Endodermal cell (in vitro differentiated cells): ENCODE measurements around the gene PYCR2. TPM values are rescaled to one million over a fixed set of nuclear protein-coding genes. Genes with fewer than 3 reads are reported as not detected.

Source experiments
- DNase-seq: peaks from one replicate; pipeline ENCODE4 v3.0.0-alpha.2; 2017
- H3K27ac ChIP-seq: 2 replicates; pipeline ENCODE4 v1.5.1; 2013; ENCODE audit warnings: mild to moderate bottlenecking, low read depth, low read length, moderate library complexity
- H3K27me3 ChIP-seq: 2 replicates; pipeline ENCODE4 v1.6.1; 2013; ENCODE audit warnings: mild to moderate bottlenecking, low read length, moderate library complexity; ENCODE audit not compliant: insufficient read depth, control insufficient read depth, poor library complexity, severe bottlenecking
- H3K36me3 ChIP-seq: 2 replicates; pipeline ENCODE4 v1.7.0; 2013; ENCODE audit warnings: mild to moderate bottlenecking, low read length, moderate library complexity; ENCODE audit not compliant: control insufficient read depth, insufficient read depth
- H3K4me1 ChIP-seq: one replicate; pipeline ENCODE4 v1.7.0; 2013; ENCODE audit warnings: low read length; ENCODE audit not compliant: control insufficient read depth, insufficient read depth
- H3K4me3 ChIP-seq: 2 replicates; pipeline ENCODE4 v1.5.1; 2013; ENCODE audit warnings: mild to moderate bottlenecking, low read length, moderate library complexity
- H3K9ac ChIP-seq: 2 replicates; pipeline ENCODE4 v1.6.1; 2013; ENCODE audit warnings: mild to moderate bottlenecking, low read length, moderate library complexity; ENCODE audit not compliant: poor library complexity, severe bottlenecking; ENCODE audit errors: extremely low read depth
- H3K9me3 ChIP-seq: 2 replicates; pipeline ENCODE4 v1.6.1; 2013; ENCODE audit warnings: mild to moderate bottlenecking, low read length, moderate library complexity; ENCODE audit not compliant: control insufficient read depth
- H3K27ac Mint-ChIP-seq: 2 replicates; pipeline ENCODE4 v1.8.0; 2020; ENCODE audit warnings: mixed read lengths
- H3K27me3 Mint-ChIP-seq: 2 replicates; pipeline ENCODE4 v1.8.0; 2021; ENCODE audit warnings: mild to moderate bottlenecking, mixed read lengths; ENCODE audit not compliant: insufficient read depth
- H3K36me3 Mint-ChIP-seq: 2 replicates; pipeline ENCODE4 v1.8.0; 2020; ENCODE audit warnings: low read depth, mixed read lengths
- H3K4me1 Mint-ChIP-seq: 2 replicates; pipeline ENCODE4 v1.8.0; 2020; ENCODE audit warnings: mixed read lengths
- H3K4me3 Mint-ChIP-seq: 2 replicates; pipeline ENCODE4 v1.8.0; 2020; ENCODE audit warnings: mild to moderate bottlenecking, moderate library complexity, mixed read lengths
- H3K9me3 Mint-ChIP-seq: 2 replicates; pipeline ENCODE4 v1.8.0; 2020; ENCODE audit warnings: mild to moderate bottlenecking, mixed read lengths
- WGBS, 2 experiments: methylation state at CpG; one replicate each; pipeline versions ENCODE4 v1.1.5 to v1.1.7; 2013; ENCODE audit warnings: missing lambda C conversion rate in 2 of 2, mixed read lengths in 1 of 2; ENCODE audit not compliant: insufficient coverage in 1 of 2, insufficient read length in 1 of 2; 5-methylcytosine and 5-hydroxymethylcytosine counted together
- long read RNA-seq, 4 experiments: library from polyadenylated mRNA in 2 of 4; library from RNA in 1 of 4; library from capped mRNA in 1 of 4; stranded (forward) in 3 of 4; unstranded in 1 of 4; transcript quantifications; one replicate each; pipeline ENCODE4 v2.0.0, GENCODE V29; 2020 to 2021; ENCODE audit warnings: inconsistent platforms in 1 of 4
- polyA plus RNA-seq, 2 experiments: library from polyadenylated mRNA; stranded (reverse); fragments of 50-300 nt; gene quantifications; one replicate each; pipeline ENCODE4 v1.2.3, GENCODE V29; 2013
- total RNA-seq, 2 donors: library from RNA; stranded (reverse); fragmentation: NEBNext Ultra II Directional in 1 of 2; extraction: Animal tissue kit (Norgen Biotek cat#: 25700) in 1 of 2; gene quantifications; 2 replicates in 1 of 2; 3 replicates in 1 of 2; pipeline ENCODE4 v1.2.1, GENCODE V29; 2021
- TF ChIP-seq, protein P1 (sequence below): fragments of 200-600 bp; sonication (generic); conservative IDR thresholded peaks from 2 replicates; pipeline ENCODE4 v1.5.0; 2021; ENCODE audit warnings: antibody characterized with exemption, mild to moderate bottlenecking

Gene PYCR2
- total RNA-seq: 100 to 1,000 TPM in 1 of 2 donors, 10 to 100 TPM in 1; 94.5 to 101 TPM
- polyA plus RNA-seq (2013, experiment 1 of 2): 74.6 TPM
- polyA plus RNA-seq (2013, experiment 2 of 2): 71.4 TPM
- long read RNA-seq, experiment 1, transcript PYCR2-201 (7 exons, 1,689 nt): major isoform, 19 of 60 reads
- long read RNA-seq, experiment 1, partial matches to known transcripts: 20 of 60 reads
- long read RNA-seq, experiment 1, other reads (novel, unspliced or antisense): 21 of 60 reads
- long read RNA-seq, experiment 2, transcript PYCR2-201 (7 exons, 1,689 nt): major isoform, 325 of 394 reads
- long read RNA-seq, experiment 2, partial matches to known transcripts: 24 of 394 reads
- long read RNA-seq, experiment 2, other reads (novel, unspliced or antisense): 42 of 394 reads
- long read RNA-seq, experiment 3, transcript PYCR2-201 (7 exons, 1,689 nt): major isoform, 208 of 236 reads
- long read RNA-seq, experiment 3, partial matches to known transcripts: 5 of 236 reads
- long read RNA-seq, experiment 3, other reads (novel, unspliced or antisense): 22 of 236 reads
- long read RNA-seq, experiment 4, transcript PYCR2-201 (7 exons, 1,689 nt): major isoform, 412 of 449 reads
- long read RNA-seq, experiment 4, partial matches to known transcripts: 9 of 449 reads
- long read RNA-seq, experiment 4, other reads (novel, unspliced or antisense): 28 of 449 reads

DNA sequence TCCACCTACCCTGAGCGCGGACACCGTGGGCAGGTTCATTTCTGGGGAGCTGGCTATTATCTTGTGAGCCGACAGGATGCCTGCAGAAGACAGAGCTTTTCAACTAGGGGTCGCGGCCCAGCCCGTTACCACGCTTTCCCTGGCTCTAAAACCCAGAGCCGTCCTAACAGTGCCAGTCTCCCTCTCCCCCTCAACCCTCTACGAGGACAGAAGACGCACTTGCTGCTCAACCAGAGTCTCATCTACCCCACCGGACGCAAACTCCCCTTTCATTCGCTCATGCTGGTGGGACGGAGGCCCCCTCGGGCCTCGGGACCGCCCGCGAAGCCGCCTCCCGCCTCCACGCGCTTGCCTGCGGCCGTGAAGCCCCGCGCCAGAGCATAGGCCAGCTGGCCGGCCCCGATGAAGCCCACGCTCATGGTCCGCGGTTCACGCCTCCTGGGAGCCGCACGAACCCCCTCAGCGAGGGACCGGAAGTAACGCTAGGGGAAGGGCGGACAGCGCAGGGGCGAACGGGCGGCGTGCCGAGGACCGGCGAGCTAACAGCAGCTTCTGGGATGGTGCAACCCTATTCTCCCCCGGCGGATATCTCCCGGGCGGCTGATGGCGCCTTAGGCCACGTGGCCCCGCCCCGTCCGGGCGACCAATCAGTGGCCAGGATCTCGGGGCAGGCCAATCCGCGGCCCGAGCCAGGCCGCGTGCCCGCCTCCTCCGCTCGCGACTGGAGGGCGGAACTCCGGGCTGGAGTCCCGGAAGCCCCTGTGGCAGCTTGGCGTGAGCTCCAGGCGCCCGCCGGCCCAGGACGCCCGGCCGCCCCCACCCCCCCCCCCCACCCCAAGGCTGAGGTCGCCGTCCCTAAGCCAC is at the start of gene PYCR2:
TSS of gene PYCR2 (minus strand) at position 559 of the 864 bp plus-strand sequence. CDS start at position 419, 140 bp downstream.
- peaks cover 17% of the 10 kb centered on the region for H3K4me1 ChIP-seq
- no peaks in the 10 kb centered on the region for H3K9me3 ChIP-seq
- DNase-seq: peak; percentile 98
- peak within 1 kb of the TSS; percentile 92 for H3K4me3 ChIP-seq
- H3K4me3 Mint-ChIP-seq: peak within 1 kb of the TSS; percentile 95
- H3K27ac ChIP-seq: peak within 1 kb of the TSS; percentile 90
- WGBS, 2 experiments: 1% methylated on average over 34 to 77 of the region's 80 CpGs
- peaks cover 34% of the 10 kb centered on the region for H3K36me3 Mint-ChIP-seq
- no peaks in the 10 kb centered on the region for H3K27me3 Mint-ChIP-seq
- TF ChIP-seq, protein P1, sequence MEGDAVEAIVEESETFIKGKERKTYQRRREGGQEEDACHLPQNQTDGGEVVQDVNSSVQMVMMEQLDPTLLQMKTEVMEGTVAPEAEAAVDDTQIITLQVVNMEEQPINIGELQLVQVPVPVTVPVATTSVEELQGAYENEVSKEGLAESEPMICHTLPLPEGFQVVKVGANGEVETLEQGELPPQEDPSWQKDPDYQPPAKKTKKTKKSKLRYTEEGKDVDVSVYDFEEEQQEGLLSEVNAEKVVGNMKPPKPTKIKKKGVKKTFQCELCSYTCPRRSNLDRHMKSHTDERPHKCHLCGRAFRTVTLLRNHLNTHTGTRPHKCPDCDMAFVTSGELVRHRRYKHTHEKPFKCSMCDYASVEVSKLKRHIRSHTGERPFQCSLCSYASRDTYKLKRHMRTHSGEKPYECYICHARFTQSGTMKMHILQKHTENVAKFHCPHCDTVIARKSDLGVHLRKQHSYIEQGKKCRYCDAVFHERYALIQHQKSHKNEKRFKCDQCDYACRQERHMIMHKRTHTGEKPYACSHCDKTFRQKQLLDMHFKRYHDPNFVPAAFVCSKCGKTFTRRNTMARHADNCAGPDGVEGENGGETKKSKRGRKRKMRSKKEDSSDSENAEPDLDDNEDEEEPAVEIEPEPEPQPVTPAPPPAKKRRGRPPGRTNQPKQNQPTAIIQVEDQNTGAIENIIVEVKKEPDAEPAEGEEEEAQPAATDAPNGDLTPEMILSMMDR: no peak
- peak within 1 kb of the TSS; percentile 85 for H3K9ac ChIP-seq
- no peaks in the 10 kb centered on the region for H3K27me3 ChIP-seq
- peak within 1 kb of the TSS; percentile 94 for H3K27ac Mint-ChIP-seq
- no peaks in the 10 kb centered on the region for H3K9me3 Mint-ChIP-seq
- H3K4me1 Mint-ChIP-seq: peaks cover 31% of the 10 kb centered on the region
- peaks cover 42% of the 10 kb centered on the region for H3K36me3 ChIP-seq

DNA sequence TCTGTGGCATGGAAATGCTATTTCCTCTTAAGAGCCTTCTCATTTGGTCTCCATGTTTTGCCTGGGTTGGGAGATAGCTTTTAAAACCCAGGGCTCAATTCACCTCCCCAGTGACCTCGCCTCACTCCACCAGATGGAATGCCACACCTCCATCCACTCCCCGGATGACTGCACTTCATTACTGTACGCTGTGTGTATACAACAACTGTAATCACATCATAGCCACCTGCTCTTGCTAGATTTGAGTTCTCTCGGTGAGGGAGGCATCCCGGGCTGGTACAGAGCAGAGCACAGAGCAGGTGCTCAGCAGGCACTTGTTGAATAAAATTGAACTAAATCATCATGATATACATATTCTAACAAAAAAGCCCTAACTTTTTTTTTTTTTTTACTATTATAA is 49.1 kb upstream of the PYCR2 start:
- 96 to 98% methylated on average over 4 to 5 of the region's 5 CpGs for WGBS, 2 experiments
- Mint-ChIP-seq H3K4me3 (no peak overlapping the region), H3K27me3 (no peaks in the 10 kb centered on the region), H3K9me3 (peaks cover 24% of the 10 kb centered on the region), H3K27ac (no peak overlapping the region), H3K4me1 (no peaks in the 10 kb centered on the region), H3K36me3 (peaks cover 20% of the 10 kb centered on the region)
- H3K27ac ChIP-seq: no peak overlapping the region
- TF ChIP-seq, protein P1: no peak
- no peaks in the 10 kb centered on the region for H3K4me1 ChIP-seq
- no peak overlapping the region for H3K4me3 ChIP-seq
- H3K9ac ChIP-seq: no peak overlapping the region
- DNase-seq: no peak
- no peaks in the 10 kb centered on the region for H3K9me3 ChIP-seq
- peaks cover 6% of the 10 kb centered on the region for H3K36me3 ChIP-seq
- no peaks in the 10 kb centered on the region for H3K27me3 ChIP-seq
